CD14-positive monocyte (primary cell): ENCODE results near the gene EDA. TPM values are rescaled to one million over a fixed set of nuclear protein-coding genes. Genes with fewer than 3 reads are reported as not detected.

Experiments used
- DNase-seq, 3 donors: peaks; one replicate each; pipeline ENCODE4 v3.0.0-alpha.2; 2011 to 2022
- H2AFZ ChIP-seq: 2 replicates; pipeline ENCODE4 v1.6.0; 2012; ENCODE audit warnings: mild to moderate bottlenecking, low read depth, low read length, inconsistent platforms; ENCODE audit not compliant: insufficient read depth, poor library complexity, severe bottlenecking
- H3K27ac ChIP-seq, 2 donors: 1 replicate in 1 of 2; 2 replicates in 1 of 2; pipeline ENCODE4 v1.5.1; 2012 to 2013; ENCODE audit warnings: low read length in 2 of 2, control low read depth in 1 of 2, inconsistent platforms in 1 of 2, low read depth in 1 of 2, mild to moderate bottlenecking in 1 of 2
- H3K27me3 ChIP-seq, 2 donors: one replicate each; pipeline versions ENCODE4 v1.6.0 to v1.6.1; 2011 to 2013; ENCODE audit warnings: low read length in 2 of 2; ENCODE audit not compliant: control insufficient read depth in 2 of 2, insufficient read depth in 2 of 2
- H3K36me3 ChIP-seq, 2 donors: replicated peaks in 1 of 2; 1 replicate in 1 of 2; 2 replicates in 1 of 2; pipeline versions ENCODE4 v1.5.1 to v1.6.1; 2012 to 2013; ENCODE audit warnings: low read length in 2 of 2, control low read depth in 1 of 2, inconsistent platforms in 1 of 2, mild to moderate bottlenecking in 1 of 2; ENCODE audit not compliant: insufficient read depth in 2 of 2, control insufficient read depth in 1 of 2
- H3K4me1 ChIP-seq, 2 donors: 1 replicate in 1 of 2; 2 replicates in 1 of 2; pipeline versions ENCODE4 v1.5.1 to v1.6.1; 2012 to 2013; ENCODE audit warnings: low read length in 2 of 2, control low read depth in 1 of 2, inconsistent platforms in 1 of 2, mild to moderate bottlenecking in 1 of 2, moderate library complexity in 1 of 2; ENCODE audit not compliant: insufficient read depth in 2 of 2, control insufficient read depth in 1 of 2
- H3K4me2 ChIP-seq: replicated peaks from 2 replicates; pipeline ENCODE3; 2012; ENCODE audit warnings: low read length, moderate library complexity, mild to moderate bottlenecking; ENCODE audit not compliant: poor library complexity, severe bottlenecking; ENCODE audit errors: extremely low read depth
- H3K4me3 ChIP-seq, 3 experiments: fragments of 200-600 bp in 1 of 3; sonication (generic) in 1 of 3; replicated peaks in 1 of 3; 1 replicate in 2 of 3; 2 replicates in 1 of 3; pipeline ENCODE4 v1.5.1; 2011 to 2013; ENCODE audit warnings: low read length in 3 of 3, mild to moderate bottlenecking in 3 of 3, control low read depth in 2 of 3, low read depth in 2 of 3, inconsistent platforms in 1 of 3, moderate library complexity in 1 of 3
- H3K79me2 ChIP-seq: 2 replicates; pipeline ENCODE4 v1.6.0; 2012; ENCODE audit warnings: mild to moderate bottlenecking, control low read depth, inconsistent platforms, low read length, moderate library complexity; ENCODE audit not compliant: insufficient read depth
- H3K9ac ChIP-seq: 2 replicates; pipeline ENCODE4 v1.6.0; 2017; ENCODE audit warnings: low read length, mild to moderate bottlenecking; ENCODE audit not compliant: insufficient read depth, poor library complexity, severe bottlenecking
- H3K9me3 ChIP-seq, 2 donors: replicated peaks in 1 of 2; 1 replicate in 1 of 2; 2 replicates in 1 of 2; pipeline versions ENCODE4 v1.5.1 to v1.6.1; 2012 to 2013; ENCODE audit warnings: low read length in 2 of 2, control low read depth in 1 of 2; ENCODE audit not compliant: control insufficient read depth in 1 of 2, insufficient read depth in 1 of 2
- H4K20me1 ChIP-seq: 2 replicates; pipeline ENCODE4 v1.6.0; 2012; ENCODE audit warnings: mild to moderate bottlenecking, low read length, control low read depth, moderate library complexity; ENCODE audit not compliant: insufficient read depth
- H3K27ac Mint-ChIP-seq, 7 donors: one replicate each; pipeline ENCODE4 v1.8.0; 2020; ENCODE audit warnings: mild to moderate bottlenecking in 7 of 7, mixed read lengths in 7 of 7, moderate library complexity in 6 of 7, inconsistent platforms in 2 of 7
- H3K27me3 Mint-ChIP-seq, 3 donors: one replicate each; pipeline ENCODE4 v1.8.0; 2021 to 2022; ENCODE audit warnings: low read depth in 3 of 3, mild to moderate bottlenecking in 3 of 3, mixed read lengths in 3 of 3, moderate library complexity in 3 of 3, inconsistent platforms in 1 of 3
- H3K36me3 Mint-ChIP-seq, 2 donors: one replicate each; pipeline ENCODE4 v1.8.0; 2020; ENCODE audit warnings: mixed read lengths in 2 of 2, inconsistent platforms in 1 of 2, mild to moderate bottlenecking in 1 of 2
- H3K4me1 Mint-ChIP-seq: one replicate; pipeline ENCODE4 v1.8.0; 2020; ENCODE audit warnings: mild to moderate bottlenecking, mixed read lengths
- H3K4me3 Mint-ChIP-seq, 2 donors: one replicate each; pipeline ENCODE4 v1.8.0; 2020; ENCODE audit warnings: mild to moderate bottlenecking in 2 of 2, mixed read lengths in 2 of 2, moderate library complexity in 1 of 2
- H3K9me3 Mint-ChIP-seq, 7 donors: one replicate each; pipeline ENCODE4 v1.8.0; 2020 to 2022; ENCODE audit warnings: mixed read lengths in 7 of 7, mild to moderate bottlenecking in 6 of 7, moderate library complexity in 6 of 7, inconsistent platforms in 2 of 7
- whole genome bisulfite sequencing: methylation state at CpG from one replicate; pipeline ENCODE4 v1.1.5; 2013; ENCODE audit warnings: missing lambda C conversion rate; ENCODE audit not compliant: insufficient coverage; 5-methylcytosine and 5-hydroxymethylcytosine counted together
- intact Hi-C, 2 donors: fragments of 100-400 bp; cut with micrococcal nuclease; formaldehyde crosslinking; loops; one replicate each; pipeline versions ENCODE4 v1.15.0 to v1.15.1; 2023
- polyA plus RNA-seq, 3 donors: library from polyadenylated mRNA; depleted of rRNA in 1 of 3; unstranded in 2 of 3; stranded (reverse) in 1 of 3; fragments of 300-500 nt in 2 of 3; fragments of >200 nt in 1 of 3; fragmentation: Illumina TruSeq in 2 of 3; gene quantifications; 1 replicate in 2 of 3; 2 replicates in 1 of 3; pipeline ENCODE4 v1.2.3, GENCODE V29; 2012 to 2021
- TF ChIP-seq, protein P1 (sequence below): fragments of 200-600 bp; IDR thresholded peaks from one replicate; pipeline ENCODE4 v1.8.0; 2022; ENCODE audit warnings: antibody characterized with exemption, mild to moderate bottlenecking

EDA gene
- polyA plus RNA-seq, 3 donors = 0.11 to 0.31 TPM; not detected in 1

DNA sequence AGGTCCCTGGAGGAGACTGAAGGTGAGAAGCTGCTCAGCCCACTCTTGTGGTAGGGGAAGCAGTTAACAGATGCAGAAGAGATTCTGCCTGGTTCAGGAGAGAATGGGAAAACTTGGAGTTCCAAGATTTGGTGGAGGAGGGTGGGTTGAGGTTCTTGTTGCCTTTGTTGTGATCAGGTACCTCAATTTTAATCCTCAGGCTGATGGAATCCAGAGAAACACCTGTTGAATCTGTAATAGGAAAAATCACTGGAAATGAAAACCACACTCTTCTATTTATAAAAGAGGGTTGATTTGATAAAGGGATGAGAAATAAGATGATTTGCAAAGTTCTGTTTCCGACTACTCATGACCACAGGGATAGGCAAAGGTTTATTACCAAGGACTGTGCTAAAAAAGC is 132.1 kb downstream of the EDA start:
- no peak overlapping the region for H3K27ac ChIP-seq
- no peak overlapping the region for H3K4me3 Mint-ChIP-seq
- peaks cover 0 to 12% (median 3%) of the 10 kb centered on the region in 7 donors for H3K9me3 Mint-ChIP-seq
- H2AFZ ChIP-seq = no peak overlapping the region
- no peaks in the 10 kb centered on the region for H3K79me2 ChIP-seq
- H3K36me3 Mint-ChIP-seq = no peaks in the 10 kb centered on the region
- TF ChIP-seq, protein P1, sequence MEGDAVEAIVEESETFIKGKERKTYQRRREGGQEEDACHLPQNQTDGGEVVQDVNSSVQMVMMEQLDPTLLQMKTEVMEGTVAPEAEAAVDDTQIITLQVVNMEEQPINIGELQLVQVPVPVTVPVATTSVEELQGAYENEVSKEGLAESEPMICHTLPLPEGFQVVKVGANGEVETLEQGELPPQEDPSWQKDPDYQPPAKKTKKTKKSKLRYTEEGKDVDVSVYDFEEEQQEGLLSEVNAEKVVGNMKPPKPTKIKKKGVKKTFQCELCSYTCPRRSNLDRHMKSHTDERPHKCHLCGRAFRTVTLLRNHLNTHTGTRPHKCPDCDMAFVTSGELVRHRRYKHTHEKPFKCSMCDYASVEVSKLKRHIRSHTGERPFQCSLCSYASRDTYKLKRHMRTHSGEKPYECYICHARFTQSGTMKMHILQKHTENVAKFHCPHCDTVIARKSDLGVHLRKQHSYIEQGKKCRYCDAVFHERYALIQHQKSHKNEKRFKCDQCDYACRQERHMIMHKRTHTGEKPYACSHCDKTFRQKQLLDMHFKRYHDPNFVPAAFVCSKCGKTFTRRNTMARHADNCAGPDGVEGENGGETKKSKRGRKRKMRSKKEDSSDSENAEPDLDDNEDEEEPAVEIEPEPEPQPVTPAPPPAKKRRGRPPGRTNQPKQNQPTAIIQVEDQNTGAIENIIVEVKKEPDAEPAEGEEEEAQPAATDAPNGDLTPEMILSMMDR = no peak
- H3K4me2 ChIP-seq = no peak overlapping the region
- no peaks in the 10 kb centered on the region for H3K4me1 Mint-ChIP-seq
- DNase-seq = no peak
- intact Hi-C loops = no loop called here
- no peak overlapping the region for H3K4me3 ChIP-seq
- no peak overlapping the region for H3K27ac Mint-ChIP-seq
- WGBS = no CpG with 5 or more reads among the region's 1 CpG
- H3K27me3 ChIP-seq = no peaks in the 10 kb centered on the region
- no peaks in the 10 kb centered on the region for H4K20me1 ChIP-seq
- no peaks in the 10 kb centered on the region for H3K27me3 Mint-ChIP-seq
- H3K9ac ChIP-seq = no peak overlapping the region
- H3K36me3 ChIP-seq = no peaks in the 10 kb centered on the region
- no peaks in the 10 kb centered on the region for H3K4me1 ChIP-seq
- no peaks in the 10 kb centered on the region for H3K9me3 ChIP-seq

DNA sequence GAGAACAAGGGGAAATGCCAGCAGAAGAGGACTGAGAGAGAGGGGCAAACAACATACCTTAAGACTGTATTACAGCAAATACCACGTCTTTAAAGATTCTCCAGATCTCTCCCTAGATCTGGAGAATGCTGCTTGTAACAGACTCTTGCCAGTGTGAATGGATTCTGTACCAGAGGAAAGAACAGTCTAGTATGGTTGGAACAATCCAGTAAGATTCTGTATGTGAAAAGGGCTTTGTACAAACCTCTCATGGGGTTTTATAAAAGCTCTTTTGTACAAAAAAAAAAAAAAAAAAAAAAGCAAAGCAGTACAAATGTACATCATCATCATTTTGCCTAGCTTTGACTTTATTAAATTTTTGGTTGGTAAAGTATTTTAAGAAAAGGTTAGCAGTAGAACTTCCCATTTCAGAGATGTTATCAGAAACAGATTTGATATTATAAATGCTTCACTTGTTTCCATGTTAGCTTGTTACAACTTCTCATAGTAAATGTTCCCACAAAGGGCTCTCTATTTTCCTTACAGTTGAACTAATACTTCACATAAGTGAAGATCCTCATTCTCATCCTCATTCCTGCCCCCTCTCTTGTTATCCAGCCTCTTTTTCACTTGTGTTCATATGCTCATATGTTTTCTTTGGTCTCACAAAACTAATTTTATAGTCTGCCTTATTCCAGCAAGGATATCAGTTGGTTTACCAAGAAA is 144.2 kb downstream of the EDA start:
- Histone ChIP-seq H3K27me3 (no peaks in the 10 kb centered on the region), H3K9me3 (peaks cover 0 to 8% of the 10 kb centered on the region in 2 donors), H4K20me1 (no peaks in the 10 kb centered on the region), H3K4me3 (no peak overlapping the region), H3K79me2 (no peaks in the 10 kb centered on the region), H3K36me3 (no peaks in the 10 kb centered on the region), H2AFZ (no peak overlapping the region), H3K9ac (no peak overlapping the region), H3K4me2 (no peak overlapping the region), H3K4me1 (no peaks in the 10 kb centered on the region), H3K27ac (no peak overlapping the region)
- Mint-ChIP-seq H3K36me3 (no peaks in the 10 kb centered on the region), H3K27me3 (peaks cover 0 to 3% (median 0%) of the 10 kb centered on the region in 3 donors), H3K4me3 (no peak overlapping the region), H3K4me1 (no peaks in the 10 kb centered on the region), H3K9me3 (peaks cover 0 to 11% (median 4%) of the 10 kb centered on the region in 7 donors), H3K27ac (no peak overlapping the region)
- no CpG with 5 or more reads among the region's 1 CpG for WGBS
- intact Hi-C loops = no loop called here
- no peak for DNase-seq
- TF ChIP-seq, protein P1 = no peak
